ENCODE measurements around the gene EXOG.

- TF ChIP-seq, protein P1, sequence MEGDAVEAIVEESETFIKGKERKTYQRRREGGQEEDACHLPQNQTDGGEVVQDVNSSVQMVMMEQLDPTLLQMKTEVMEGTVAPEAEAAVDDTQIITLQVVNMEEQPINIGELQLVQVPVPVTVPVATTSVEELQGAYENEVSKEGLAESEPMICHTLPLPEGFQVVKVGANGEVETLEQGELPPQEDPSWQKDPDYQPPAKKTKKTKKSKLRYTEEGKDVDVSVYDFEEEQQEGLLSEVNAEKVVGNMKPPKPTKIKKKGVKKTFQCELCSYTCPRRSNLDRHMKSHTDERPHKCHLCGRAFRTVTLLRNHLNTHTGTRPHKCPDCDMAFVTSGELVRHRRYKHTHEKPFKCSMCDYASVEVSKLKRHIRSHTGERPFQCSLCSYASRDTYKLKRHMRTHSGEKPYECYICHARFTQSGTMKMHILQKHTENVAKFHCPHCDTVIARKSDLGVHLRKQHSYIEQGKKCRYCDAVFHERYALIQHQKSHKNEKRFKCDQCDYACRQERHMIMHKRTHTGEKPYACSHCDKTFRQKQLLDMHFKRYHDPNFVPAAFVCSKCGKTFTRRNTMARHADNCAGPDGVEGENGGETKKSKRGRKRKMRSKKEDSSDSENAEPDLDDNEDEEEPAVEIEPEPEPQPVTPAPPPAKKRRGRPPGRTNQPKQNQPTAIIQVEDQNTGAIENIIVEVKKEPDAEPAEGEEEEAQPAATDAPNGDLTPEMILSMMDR (IDR thresholded peaks at IDR 0.05) = no peak
- TF ChIP-seq ZNF121 (CRISPR knock-in tag; IDR thresholded peaks at IDR 0.05) (no peak), IRF2 (CRISPR knock-in tag; IDR thresholded peaks at IDR 0.05; ENCODE audit: borderline replicate concordance, low read depth) (no peak), SP1 (CRISPR knock-in tag; conservative IDR thresholded peaks at IDR 0.05) (no peak), CBFB (CRISPR knock-in tag; IDR thresholded peaks at IDR 0.05; ENCODE audit: low read depth) (no peak), ZNF263 (CRISPR knock-in tag; IDR thresholded peaks at IDR 0.05; ENCODE audit: low read depth) (no peak), ZNF317 (CRISPR knock-in tag; IDR thresholded peaks at IDR 0.05; ENCODE audit: borderline replicate concordance, low read depth) (no peak), MAX (CRISPR knock-in tag; IDR thresholded peaks at IDR 0.05) (no peak), FOXJ3 (CRISPR knock-in tag; IDR thresholded peaks at IDR 0.05; ENCODE audit: borderline replicate concordance) (no peak)
These were observed 18.2 kb upstream of the EXOG start for GRCh38 chr3:38477839-38478450.

All from WTC11 (cell line).